ENCODE results near the gene EOMES. TPM values are rescaled to one million over a fixed set of nuclear protein-coding genes. Genes with fewer than 3 reads are reported as not detected.

EOMES gene
- total RNA-seq, 1 experiment from 2014 or later = 0.40 TPM

DNA sequence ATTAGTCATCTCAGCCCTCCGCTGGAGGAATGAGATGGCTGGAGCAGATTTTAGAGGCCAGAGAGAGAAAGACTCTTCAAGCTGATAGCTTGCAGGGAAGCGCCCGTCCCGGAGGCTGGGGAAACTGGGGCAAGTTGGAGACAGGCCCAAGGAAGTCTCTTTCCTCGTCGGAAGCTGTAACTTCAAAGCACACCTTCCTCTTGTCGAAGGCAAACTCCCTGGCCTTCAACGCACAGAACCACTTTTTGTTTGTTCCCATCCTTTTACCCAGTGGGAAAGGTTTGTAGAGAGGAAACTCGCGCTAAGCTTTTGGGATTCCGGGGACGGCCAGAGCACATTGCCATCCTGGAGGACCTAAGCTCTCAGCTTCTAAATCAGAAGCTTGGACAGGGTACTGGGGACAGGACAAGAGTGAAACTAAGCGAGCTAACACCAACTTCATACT, 900 bp upstream of the EOMES start:
- no peak for DNase-seq (ENCODE audit: extremely low read depth, low read depth)

DNA sequence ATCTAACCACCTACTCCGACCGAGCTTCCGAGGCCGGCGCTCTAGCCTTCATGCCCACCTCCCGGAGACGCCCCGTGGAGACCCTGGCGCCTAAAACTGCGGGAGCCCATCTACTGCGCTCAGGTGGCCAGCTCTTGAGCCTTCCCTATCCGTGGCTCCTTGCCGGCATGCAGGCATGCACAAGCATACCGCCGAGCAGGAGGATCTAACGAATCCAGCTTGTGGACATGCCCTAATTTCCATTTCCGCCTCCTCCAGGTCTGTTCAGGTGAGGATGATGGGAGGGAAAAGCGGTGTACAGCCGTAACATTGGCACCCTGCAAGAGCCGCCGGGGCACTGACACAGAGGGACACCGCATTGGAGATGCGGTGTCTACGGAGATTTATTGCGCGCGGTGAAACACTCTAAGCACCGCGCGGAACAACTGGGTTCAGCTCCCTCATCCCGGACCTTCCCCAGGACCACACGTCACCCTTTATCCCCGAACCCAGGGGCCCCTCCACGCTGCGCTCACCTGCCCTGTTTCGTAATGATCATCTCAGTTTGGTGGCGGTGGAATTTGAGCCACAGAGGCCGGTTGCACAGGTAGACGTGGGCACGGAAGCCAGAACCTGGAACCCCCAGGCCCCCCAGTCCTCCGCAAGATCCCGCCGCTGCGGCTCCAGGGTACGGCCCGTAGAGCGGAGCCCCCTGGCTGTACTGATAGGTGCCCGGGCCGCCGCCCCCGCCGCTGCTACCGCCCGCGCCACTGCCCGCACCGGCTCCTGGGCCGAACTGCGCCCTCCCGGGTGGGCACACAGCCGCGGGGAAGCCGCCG, 1.0 kb downstream of the EOMES start:
- DNase-seq (ENCODE audit: extremely low read depth, low read depth) = no peak

DNA sequence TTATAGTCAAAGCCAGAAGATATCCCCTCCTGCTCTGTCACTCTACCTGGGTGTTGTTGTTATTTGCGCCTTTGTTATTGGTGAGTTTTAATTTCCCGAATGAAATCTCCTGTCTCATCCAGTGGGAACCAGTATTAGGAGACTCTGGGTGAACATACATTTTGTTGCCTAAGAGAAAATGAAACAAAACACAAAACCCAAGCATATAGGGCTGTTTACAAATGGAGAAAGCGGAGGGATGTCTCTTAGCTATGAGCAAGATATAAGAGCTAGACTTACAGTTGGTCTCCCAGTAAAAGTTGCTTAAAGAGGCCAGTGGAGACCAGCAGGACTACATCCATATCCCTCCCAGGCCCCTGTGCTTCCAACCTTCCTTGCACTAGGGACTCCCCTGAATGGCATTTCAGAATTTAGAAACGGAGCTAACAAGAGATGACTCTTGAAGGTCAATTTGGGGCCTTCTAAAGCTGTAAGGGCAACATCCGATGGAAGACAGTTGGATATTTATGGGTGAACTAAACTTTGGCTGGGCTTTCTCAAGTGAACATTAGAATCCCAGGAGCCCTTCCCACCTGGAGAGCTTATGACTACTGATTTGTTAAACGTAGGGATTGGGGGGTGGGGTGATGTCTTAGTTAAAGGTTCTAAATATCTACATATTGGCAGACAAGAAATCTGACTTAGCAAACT, 2.7 kb downstream of the EOMES start:
- no peak for DNase-seq (ENCODE audit: extremely low read depth, low read depth)

DNA sequence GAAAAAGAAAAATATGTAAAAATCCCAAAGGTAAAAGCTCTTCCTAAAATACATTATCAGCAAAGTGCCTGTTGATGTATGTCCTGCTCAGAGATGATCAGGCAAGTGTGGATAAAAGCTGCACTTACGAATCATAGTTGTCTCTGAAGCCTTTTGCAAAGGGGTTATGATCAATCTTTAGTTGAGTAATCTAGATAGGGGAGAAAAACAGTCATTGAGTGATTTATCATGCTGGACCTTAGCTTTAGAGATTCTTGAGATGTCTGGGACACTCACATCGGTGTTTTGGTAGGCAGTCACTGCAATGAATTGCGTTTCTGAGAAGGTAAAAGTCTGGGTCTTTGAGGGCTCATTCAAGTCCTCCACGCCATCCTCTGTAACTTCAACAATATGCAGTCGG, 3.7 kb downstream of the EOMES start:
- DNase-seq (ENCODE audit: extremely low read depth, low read depth) = no peak

DNA sequence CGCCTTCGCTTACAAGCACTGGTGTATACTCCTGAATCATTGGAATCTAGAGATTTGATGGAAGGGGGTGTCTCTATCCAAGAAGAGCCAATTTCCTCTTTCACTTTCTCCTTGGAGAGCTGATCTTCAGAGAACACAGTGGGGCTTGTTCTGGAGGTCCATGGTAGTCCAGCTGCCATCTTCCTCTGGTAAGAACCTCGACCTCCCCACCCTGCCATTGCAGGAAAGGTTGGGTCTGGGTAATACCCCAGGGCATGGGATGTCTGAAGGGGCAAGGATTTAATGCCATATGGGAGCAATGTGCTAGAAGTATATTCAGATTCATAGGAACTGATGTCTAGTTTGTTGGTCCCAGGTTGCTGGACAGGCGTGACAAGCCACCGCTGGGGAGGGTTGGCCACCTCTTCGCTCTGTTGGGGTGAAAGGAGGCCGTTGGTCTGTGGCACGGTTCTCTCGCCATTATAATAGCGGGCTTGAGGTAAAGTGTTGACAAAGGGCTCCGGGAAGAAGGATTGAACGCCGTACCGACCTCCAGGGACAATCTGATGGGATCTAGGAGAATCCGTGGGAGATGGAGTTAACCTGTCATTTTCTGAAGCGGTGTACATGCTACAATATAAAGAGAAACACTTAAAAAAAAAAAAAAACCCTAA, 4.8 kb downstream of the EOMES start:
- no peak for DNase-seq (ENCODE audit: extremely low read depth, low read depth)

DNA sequence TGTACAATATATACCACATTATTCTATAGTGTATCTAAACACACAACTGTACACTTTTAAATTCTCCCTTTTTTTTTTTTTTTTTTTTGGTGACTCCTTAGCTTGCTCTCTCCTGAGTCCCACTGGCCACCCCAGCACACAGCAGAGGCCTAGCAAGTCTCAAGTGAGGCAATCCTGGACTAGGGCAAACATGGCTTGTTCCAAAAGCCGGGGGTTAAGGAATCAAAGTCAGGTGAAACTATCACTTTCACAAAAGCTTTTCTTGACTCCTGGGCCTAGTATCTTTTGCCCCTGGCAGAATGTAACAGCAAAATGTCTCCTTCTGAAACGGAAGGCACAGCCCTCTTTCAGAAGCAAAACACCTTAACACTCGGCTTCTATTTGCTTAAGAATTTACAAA, 5.8 kb downstream of the EOMES start:
- DNase-seq (ENCODE audit: extremely low read depth, low read depth) = no peak

DNA sequence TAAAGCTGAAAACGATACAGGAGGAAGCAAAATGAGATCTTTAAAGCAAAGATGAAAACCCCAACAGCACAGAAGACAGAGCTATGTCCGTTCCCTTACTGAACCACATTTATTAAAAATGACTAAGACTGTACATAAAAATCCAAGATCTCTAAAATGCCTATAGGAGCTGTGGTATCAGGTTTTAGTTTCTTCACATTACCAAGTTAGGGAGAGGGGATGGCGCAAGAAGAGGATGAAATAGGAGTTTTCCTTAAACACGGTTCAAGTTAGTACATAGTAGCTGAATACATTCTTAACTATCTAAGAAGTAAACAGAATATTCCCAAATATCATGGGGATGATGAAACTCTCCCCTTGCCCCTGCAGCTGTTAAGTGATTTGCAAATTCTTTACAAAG, 6.3 kb downstream of the EOMES start:
- DNase-seq (ENCODE audit: extremely low read depth, low read depth) = no peak

DNA sequence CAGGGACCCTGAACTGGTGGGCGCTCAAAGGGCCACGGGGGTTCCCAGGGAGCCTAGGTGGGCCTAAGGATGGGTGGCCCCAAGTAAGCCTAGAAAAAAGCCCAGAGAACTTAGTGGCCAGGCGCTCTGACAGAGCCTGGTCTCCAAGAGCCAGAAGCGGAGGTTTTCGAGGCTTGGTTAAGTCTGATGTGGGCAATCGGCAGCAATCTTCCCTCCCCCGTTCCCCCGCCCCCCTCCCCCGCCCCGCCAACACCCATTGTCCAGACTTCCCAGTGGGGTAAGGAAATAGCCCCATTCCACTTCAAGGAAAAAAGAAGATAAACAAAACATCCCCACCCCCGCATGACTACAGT, 6.7 kb downstream of the EOMES start:
- no peak for DNase-seq (ENCODE audit: extremely low read depth, low read depth)

DNA sequence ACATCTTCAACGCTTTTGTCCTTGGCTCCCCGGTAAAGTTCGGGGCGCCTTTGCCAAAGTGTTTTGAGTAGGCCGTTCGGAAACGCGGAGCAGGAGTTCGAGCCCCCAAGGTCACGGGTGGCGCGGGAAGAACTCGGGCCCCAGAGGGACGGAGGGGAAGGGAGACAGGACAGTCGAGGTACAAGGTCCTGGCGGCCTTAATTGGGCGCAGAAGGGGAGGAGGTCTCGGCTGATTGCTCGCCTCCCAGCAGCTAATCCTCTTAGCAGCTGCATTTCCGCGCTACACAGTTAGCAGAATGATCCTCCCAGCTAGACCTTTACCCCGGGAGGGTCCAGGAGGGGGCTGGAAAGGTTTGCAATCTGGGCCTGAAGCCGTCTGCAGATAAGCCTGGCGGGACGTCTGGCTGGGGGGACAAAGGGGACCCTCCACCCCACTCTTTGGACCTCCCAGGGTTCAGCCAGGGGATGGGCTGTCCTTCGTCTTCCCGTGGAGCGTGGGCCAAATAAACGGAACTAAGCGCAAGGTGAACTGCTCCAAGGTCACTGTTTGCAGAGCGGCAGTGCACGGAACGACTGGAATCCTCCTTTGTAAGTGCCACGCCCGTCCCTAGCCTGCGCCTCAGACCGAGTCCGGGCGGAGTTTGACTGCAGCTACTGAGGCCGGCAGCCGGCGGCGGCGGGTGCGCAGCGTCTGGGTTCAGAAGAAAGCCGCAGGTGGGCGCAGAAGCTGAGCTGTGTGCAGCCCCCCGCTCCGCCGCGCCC, 7.2 kb downstream of the EOMES start:
- no peak for DNase-seq (ENCODE audit: extremely low read depth, low read depth)

DNA sequence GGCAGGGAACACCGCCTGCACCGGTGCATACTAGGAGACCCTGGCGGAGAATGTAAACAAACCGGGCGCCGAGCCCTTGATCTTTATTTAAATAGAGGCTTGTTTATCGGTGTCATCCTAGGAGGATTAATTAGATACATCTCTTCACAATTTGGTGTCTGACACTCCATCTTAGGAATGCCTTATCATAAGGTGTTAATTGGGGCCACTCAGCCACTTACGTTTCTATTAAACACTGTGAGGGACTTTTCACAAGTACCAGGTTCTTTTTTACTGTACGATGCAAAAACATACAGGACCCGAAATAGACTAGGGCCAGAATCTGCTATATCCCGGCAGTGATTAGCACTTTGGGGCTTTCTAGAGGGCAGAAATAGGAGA, 8.0 kb downstream of the EOMES start:
- DNase-seq (ENCODE audit: extremely low read depth, low read depth) = no peak

DNA sequence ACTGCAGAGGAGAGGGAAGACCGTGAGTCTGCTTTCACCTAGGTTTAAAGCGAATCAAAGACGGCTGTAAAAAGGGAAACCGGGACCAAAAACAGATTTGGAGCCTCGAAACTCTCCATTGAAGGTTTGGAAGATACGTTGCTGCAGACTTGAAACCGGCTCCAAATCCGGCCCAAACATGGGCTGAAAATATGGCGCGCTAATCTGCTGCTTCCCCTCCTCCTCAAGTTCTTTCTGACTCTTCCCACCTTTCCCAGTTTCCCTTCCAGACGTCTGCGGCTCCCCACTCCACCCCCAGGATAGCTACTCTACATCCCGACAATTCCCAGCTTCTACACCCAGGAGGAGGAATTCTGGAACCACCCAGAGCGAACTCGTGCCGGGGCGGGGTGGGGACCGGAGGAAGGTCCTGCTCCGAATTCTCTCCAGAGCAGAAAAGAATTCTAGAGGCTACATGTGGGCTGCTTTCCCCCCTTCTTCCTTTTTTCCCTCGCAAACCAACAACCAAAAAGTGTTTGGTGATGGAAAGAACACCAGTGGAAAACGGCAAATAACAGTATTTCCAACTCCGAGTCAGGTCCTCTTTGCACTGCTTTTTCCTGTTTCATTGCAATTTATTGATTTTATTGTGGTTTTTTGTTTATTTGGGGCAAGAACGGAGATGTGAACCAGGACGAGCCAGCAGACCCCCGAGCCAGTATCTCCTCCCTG, 8.5 kb downstream of the EOMES start:
- no peak for DNase-seq (ENCODE audit: extremely low read depth, low read depth)

DNA sequence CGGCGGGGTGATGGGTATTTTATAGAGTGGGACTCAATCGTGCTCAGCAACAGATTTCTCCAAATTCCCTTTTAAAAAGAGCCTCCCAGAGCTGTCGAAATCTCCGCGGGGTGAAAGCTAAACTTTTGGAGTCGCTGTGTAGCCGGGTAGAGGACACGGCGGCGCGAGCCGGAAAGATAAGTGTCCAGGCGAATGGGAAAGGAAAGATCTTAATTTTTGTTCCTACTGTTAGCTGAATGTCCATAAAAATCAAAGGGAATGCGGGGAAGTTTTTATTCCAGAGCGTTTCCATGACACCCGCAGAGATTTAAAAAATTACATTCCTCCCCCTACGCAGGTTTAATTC, 9.1 kb downstream of the EOMES start:
- no peak for DNase-seq (ENCODE audit: extremely low read depth, low read depth)

DNA sequence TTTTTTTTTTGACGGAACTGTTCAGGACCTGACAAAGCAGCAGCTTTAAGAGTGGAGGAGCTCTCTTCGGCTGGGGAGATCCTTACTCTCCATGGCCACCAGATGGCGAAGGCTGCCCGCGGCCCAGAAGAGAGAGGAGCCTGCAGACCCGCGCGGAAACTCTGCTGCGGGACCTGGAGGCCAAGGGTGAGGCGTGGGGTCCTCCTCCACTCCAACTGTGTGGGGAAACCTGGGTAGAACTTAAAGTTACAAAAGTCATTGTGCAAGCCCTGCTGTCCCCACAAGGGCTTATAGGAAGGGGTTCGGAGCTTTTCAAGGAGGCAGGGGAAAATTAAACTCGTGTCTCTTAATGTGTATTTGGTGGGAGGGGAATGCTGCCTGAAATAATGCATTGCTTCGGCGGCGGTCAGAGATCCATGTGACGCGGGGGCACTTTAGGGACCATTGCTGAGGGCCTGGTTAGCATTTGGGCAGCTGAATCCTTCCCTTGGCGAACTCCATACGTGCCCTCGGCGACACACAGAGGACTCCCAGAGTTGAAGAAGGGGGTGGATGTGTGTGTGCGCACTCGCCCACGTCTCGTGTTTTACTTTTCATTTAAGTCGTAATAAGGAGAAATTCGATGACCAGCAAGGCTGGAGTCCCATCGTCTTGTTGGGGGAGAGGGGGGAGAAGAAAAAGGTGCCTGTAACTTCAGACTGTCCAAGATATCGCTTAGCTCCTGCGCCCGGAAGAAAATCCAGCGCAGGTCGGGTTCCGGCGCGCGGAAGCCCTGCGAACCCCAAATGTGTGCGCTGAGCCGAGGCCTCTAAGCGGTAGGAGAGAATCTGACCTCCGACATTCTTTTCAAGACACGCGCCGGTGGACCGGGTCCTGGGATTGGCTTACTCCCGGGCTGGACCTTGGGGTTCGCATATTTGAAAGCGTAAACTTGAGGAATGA, 9.7 kb downstream of the EOMES start:
- DNase-seq (ENCODE audit: extremely low read depth, low read depth) = peak; percentile 58

DNA sequence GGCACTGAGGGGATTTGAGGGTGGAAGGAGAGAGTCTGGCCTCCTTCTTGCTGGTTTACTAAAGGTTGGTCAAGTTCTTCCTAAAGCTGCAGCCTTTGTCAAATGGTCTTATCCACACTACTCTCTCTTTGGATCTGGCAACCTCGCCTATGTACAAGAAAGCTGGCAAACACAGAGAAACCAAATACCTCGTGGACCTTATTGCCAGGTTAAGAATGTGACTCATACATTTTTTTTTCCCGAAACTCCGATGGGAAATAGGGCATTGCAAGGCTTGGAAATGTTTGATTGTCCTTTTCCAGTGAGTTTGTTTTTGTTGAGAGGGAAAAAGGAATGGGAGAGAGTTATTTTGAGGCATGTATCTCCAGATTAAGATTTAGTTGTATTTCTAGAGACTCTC, 13.9 kb downstream of the EOMES start:
- DNase-seq (ENCODE audit: extremely low read depth, low read depth) = no peak

DNA sequence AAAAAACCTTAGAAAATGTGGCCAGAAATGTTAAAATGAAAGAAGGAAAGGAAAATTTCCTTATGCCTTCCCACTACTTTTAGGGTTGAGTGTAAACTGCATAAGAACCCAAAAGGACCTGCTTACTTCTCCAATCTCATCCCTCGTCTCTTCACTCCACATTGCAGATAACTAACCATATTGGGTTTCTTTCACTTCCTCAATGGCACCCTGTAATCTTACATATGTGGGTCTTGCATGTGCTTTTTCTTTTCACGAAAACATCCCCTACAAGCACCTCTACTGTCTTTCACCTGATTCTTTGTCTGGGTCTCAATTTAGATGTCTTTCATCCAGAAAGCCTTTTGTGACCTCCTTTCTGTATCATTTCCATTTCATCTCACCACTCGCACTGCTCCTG, 23.1 kb downstream of the EOMES start:
- no peak for DNase-seq (ENCODE audit: extremely low read depth, low read depth)

DNA sequence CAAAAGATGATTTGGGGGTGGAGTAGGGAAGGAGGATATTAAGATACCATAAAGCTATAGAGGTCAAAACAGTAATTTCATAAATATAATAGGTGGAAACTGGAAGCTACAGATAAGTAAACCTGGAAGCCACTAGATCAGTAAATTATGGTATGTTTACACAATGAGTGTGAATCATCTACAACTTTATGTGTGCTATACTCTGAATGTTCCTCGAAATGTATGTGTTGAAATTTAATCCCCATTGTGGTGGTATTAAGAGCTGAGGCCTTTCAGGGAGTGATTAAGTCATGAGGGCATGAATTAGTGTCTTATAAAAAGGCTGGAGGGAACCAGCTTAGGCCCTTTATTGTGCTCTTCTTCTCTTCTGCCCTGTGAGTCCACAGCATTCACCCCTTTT, 25.2 kb downstream of the EOMES start:
- DNase-seq (ENCODE audit: extremely low read depth, low read depth) = no peak

DNA sequence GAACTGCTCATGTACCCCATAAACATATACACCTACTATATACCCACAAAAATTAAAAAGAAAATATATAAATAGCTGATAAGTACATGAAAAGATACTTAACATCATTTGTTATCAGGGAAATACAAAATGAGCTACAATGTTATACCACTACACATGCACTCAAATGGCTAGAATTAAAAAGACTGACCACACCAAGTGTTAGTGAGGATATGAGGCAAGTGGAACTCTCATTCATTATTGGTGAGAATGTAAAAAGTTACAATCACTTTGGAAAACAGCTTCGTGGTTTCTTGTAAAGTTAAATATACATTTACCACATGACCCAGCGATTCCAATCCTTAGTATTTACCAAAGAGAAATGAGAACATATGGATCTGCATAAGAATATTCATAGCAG, 26.5 kb downstream of the EOMES start:
- no peak for DNase-seq (ENCODE audit: extremely low read depth, low read depth)

DNA sequence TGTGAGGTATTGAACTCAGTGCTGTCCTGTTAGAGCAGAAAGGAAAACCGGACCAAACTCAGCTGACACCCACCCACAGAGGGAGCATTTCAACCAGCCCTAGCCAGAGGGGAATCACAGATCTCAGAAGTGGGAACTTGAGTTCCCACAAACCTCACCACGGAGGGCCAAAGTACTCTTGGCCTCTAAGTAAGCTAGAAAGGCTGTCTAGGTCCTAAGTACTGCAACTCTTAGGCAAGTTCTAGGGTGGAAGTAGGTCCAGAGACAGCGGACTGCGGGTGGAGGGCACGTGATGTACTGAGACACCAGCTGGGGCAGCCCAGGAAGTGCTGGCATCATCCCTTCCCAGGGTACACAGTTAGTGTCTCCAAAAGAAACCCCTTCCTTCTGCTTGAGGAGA, 34.1 kb downstream of the EOMES start:
- DNase-seq (ENCODE audit: extremely low read depth, low read depth) = no peak

DNA sequence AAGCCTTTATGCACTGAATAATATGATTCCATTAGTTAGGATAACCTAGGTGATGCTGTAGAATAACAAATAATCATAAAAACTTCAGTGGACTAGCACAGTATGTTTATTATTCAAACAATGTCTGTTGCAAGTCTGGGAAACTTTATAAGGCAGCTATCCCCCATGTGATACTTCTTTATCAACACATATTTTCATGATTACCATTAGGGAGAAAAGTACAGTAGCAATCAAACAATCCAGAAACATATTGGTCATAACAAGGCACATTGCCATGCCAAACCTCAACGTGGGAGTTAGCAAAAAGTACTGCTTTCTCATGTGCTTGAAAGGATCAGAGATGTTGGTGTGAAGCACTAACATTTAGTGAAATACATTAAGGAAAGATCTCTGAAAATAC, 35.5 kb downstream of the EOMES start:
- DNase-seq (ENCODE audit: extremely low read depth, low read depth) = no peak

DNA sequence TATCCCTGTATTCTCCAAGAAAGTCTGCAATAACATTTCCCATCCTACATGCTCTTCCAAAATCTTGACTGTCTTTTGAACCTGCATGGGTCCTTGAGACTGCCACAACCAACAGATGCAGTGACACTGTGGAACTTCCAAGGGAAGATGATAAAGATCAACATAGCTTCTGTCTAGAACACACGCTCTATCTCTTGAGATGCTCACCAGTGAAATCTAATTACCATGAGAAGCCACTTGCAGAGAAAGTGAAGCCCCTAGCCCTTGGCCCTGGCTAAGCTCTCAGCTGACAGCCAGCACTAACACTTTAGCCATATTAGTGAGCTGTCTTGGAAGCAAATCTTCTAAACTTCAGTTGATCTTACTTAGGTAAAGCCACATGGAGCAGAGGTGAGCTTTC, 36.6 kb downstream of the EOMES start:
- no peak for DNase-seq (ENCODE audit: extremely low read depth, low read depth)
